IMR-90 (cell line): ENCODE measurements around the gene CLDN4. TPM values are rescaled to one million over a fixed set of nuclear protein-coding genes. Genes with fewer than 3 reads are reported as not detected.
"Not testable (repeated sequence)": the region's sequence is repeated elsewhere in the genome, so short reads cannot be mapped to it uniquely, and the experiment has no call there.

Experiments used
- ATAC-seq: fragments of 200-7000 bp; cut with Tn5 transposase; 2 replicates; pipeline ENCODE4 v1.9.1; 2020; ENCODE audit warnings: low read depth, mild to moderate bottlenecking, moderate library complexity
- BruUV-seq: library from RNA; stranded (reverse); fragments of 400-500 nt; replicated peaks from 2 replicates; lab custom pipeline; 2021; lab: Mats Ljungman, UMichigan
- CTCF ChIA-PET: fragments of 300-600 bp; formaldehyde crosslinking; extraction: SDS; loops from one replicate; lab custom pipeline; 2021; ENCODE audit warnings: antibody characterized with exemption; lab: Yijun Ruan, JAX
- POLR2A ChIA-PET: fragments of 300-600 bp; sonication (Branson Sonifier 250); formaldehyde crosslinking; loops from one replicate; lab custom pipeline; 2022; ENCODE audit warnings: antibody characterized with exemption; ENCODE audit not compliant: unreplicated experiment; lab: Charles Lee
- DNase-seq: peaks from one replicate; pipeline ENCODE4 v3.0.0; 2013
- H2AFZ ChIP-seq: replicated peaks from 2 replicates; pipeline ENCODE3; 2013; ENCODE audit warnings: low read length, mild to moderate bottlenecking; ENCODE audit not compliant: poor library complexity
- H2AK5ac ChIP-seq: 2 replicates; pipeline ENCODE4 v1.6.1; 2013; ENCODE audit warnings: low read depth, low read length, inconsistent platforms
- H2AK9ac ChIP-seq: replicated peaks from 2 replicates; pipeline ENCODE3; 2013; ENCODE audit warnings: mild to moderate bottlenecking, low read depth, low read length, moderate library complexity; ENCODE audit not compliant: poor library complexity
- H2BK120ac ChIP-seq: 2 replicates; pipeline ENCODE4 v1.6.1; 2013; ENCODE audit warnings: low read depth, low read length, inconsistent platforms
- H2BK15ac ChIP-seq: 3 replicates; pipeline ENCODE4 v1.6.1; 2013; ENCODE audit warnings: low read depth, low read length, inconsistent platforms
- H2BK20ac ChIP-seq: 2 replicates; pipeline ENCODE4 v1.6.1; 2013; ENCODE audit warnings: low read depth, mild to moderate bottlenecking, inconsistent platforms, low read length, moderate library complexity
- H2BK5ac ChIP-seq: 2 replicates; pipeline ENCODE4 v1.6.1; 2013; ENCODE audit warnings: mild to moderate bottlenecking, low read depth, low read length, inconsistent platforms; ENCODE audit not compliant: poor library complexity, severe bottlenecking
- H3K14ac ChIP-seq: replicated peaks from 2 replicates; pipeline ENCODE4 v1.6.1; 2013; ENCODE audit warnings: low read depth, low read length, inconsistent platforms
- H3K18ac ChIP-seq: 2 replicates; pipeline ENCODE4 v1.6.1; 2013; ENCODE audit warnings: low read depth, low read length, control low read depth
- H3K23ac ChIP-seq: 2 replicates; pipeline ENCODE4 v1.6.1; 2013; ENCODE audit warnings: low read depth, low read length, inconsistent platforms
- H3K27ac ChIP-seq: 2 replicates; pipeline ENCODE4 v1.5.1; 2013; ENCODE audit warnings: mild to moderate bottlenecking, control low read depth, low read length; ENCODE audit not compliant: insufficient read depth
- H3K27me3 ChIP-seq: 2 replicates; pipeline ENCODE4 v1.6.1; 2013; ENCODE audit warnings: low read length; ENCODE audit not compliant: control insufficient read depth, insufficient read depth
- H3K36me3 ChIP-seq: 2 replicates; pipeline ENCODE4 v1.6.1; 2013; ENCODE audit warnings: low read length, mixed read lengths; ENCODE audit not compliant: control insufficient read depth, insufficient read depth
- H3K4ac ChIP-seq: 2 replicates; pipeline ENCODE4 v1.6.1; 2013; ENCODE audit warnings: low read depth, low read length, inconsistent platforms
- H3K4me1 ChIP-seq: 2 replicates; pipeline ENCODE4 v1.6.1; 2013; ENCODE audit warnings: low read length, mixed read lengths; ENCODE audit not compliant: control insufficient read depth, insufficient read depth
- H3K4me2 ChIP-seq: 2 replicates; pipeline ENCODE4 v1.6.1; 2013; ENCODE audit warnings: low read depth, mild to moderate bottlenecking, control low read depth, low read length, moderate library complexity
- H3K4me3 ChIP-seq: 2 replicates; pipeline ENCODE4 v1.5.1; 2013; ENCODE audit warnings: low read depth, mild to moderate bottlenecking, control low read depth, low read length, moderate library complexity; ENCODE audit not compliant: insufficient read depth
- H3K56ac ChIP-seq: 2 replicates; pipeline ENCODE4 v1.6.1; 2013; ENCODE audit warnings: low read length, inconsistent platforms; ENCODE audit not compliant: insufficient read depth; ENCODE audit errors: extremely low read depth
- H3K79me1 ChIP-seq, 2 experiments: 2 replicates each; pipeline ENCODE4 v1.6.1; 2013; ENCODE audit warnings: low read length in 2 of 2, inconsistent platforms in 1 of 2, low read depth in 1 of 2
- H3K9ac ChIP-seq: 2 replicates; pipeline ENCODE4 v1.6.1; 2013; ENCODE audit warnings: low read depth, low read length, control low read depth
- H3K9me1 ChIP-seq: 2 replicates; pipeline ENCODE4 v1.6.1; 2013; ENCODE audit warnings: low read length, inconsistent platforms; ENCODE audit not compliant: insufficient read depth
- H3K9me3 ChIP-seq: 2 replicates; pipeline ENCODE4 v1.6.1; 2013; ENCODE audit warnings: low read length; ENCODE audit not compliant: control insufficient read depth, insufficient read depth
- H4K20me1 ChIP-seq: 2 replicates; pipeline ENCODE4 v1.6.1; 2013; ENCODE audit warnings: low read length, inconsistent platforms; ENCODE audit not compliant: insufficient read depth
- H4K5ac ChIP-seq: 2 replicates; pipeline ENCODE4 v1.6.1; 2013; ENCODE audit warnings: mild to moderate bottlenecking, low read depth, low read length, control low read depth
- H4K8ac ChIP-seq, 2 experiments: 2 replicates each; pipeline ENCODE4 v1.6.1; 2013; ENCODE audit warnings: low read depth in 2 of 2, low read length in 2 of 2, control low read depth in 1 of 2, inconsistent platforms in 1 of 2
- H4K91ac ChIP-seq: 2 replicates; pipeline ENCODE4 v1.6.1; 2013; ENCODE audit warnings: low read depth, low read length, inconsistent platforms; ENCODE audit not compliant: insufficient read depth
- WGBS, 2 experiments: methylation state at CpG; one replicate each; pipeline versions ENCODE4 v1.1.5 to v1.1.7; 2013; ENCODE audit warnings: missing lambda C conversion rate in 2 of 2; ENCODE audit not compliant: insufficient read length in 1 of 2; ENCODE audit errors: extremely low coverage in 2 of 2; 5-methylcytosine and 5-hydroxymethylcytosine counted together
- dilution Hi-C: fragments of 300-500 bp; cut with HindIII; formaldehyde crosslinking; loops from one replicate; pipeline ENCODE4 v1.14.3; 2018; ENCODE audit warnings: low sequenced_read_pairs; ENCODE audit not compliant: unreplicated experiment
- in situ Hi-C: fragments of 300-500 bp; cut with MboI; formaldehyde crosslinking; loops from 3 replicates; pipeline ENCODE4 v1.14.3; 2019; ENCODE audit warnings: low sequenced_read_pairs, inconsistent platforms, mixed read lengths
- intact Hi-C: fragments of 100-400 bp; cut with micrococcal nuclease; formaldehyde crosslinking; loops from 2 replicates; pipeline ENCODE4 v1.10.0; 2022
- polyA plus RNA-seq, 3 experiments: library from polyadenylated mRNA; depleted of rRNA; stranded (reverse); fragments of >200 nt; gene quantifications; 2 replicates each; pipeline ENCODE4 v1.2.3, GENCODE V29; 2012; ENCODE audit warnings: low replicate concordance in 1 of 3
- total RNA-seq: library from RNA; depleted of rRNA; stranded (reverse); fragments of >200 nt; gene quantifications from 2 replicates; pipeline ENCODE4 v1.2.3, GENCODE V29; 2012

CLDN4 gene
- total and polyA plus RNA-seq, 2 of the 4 experiments (the other 2 are of a cell fraction), result 2.9 to 4.4 TPM

DNA sequence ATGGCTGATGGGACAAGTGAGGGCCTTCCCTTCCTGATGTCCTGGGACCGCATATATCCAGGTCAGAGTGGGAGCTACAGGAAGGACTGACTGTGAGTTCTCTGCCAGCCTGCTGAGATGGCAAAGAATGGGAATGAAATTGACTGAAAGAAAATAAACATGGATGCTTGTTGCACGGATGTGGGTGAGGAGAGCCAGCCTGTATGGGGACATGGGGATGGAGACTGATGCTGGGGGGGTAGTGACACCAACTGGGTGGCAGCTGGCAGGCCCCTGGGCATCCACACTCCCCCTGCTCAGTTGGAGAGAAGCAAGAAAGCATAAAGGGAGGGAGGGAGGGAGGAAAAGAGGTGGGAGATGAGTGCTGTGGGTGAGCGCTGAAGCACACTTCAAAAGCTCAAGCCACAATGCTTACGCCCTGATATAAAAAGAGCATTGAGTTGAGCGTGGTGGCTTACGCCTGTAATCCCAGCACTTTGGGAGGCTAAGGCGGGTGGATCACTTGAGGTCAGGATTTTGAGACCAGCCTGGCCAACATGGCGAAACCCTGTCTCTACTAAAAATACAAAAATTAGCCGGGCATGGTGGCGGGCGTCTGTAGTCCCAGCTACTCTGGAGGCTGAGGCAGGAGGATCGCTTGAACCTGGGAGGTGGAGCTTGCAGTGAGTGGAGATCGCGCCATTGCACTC lies 9.1 kb upstream of the CLDN4 start:
- 100% methylated on average over 2 of the region's 14 CpGs; no CpG with 5 or more reads in 1 of the 2 experiments for WGBS, 2 experiments
- H3K23ac ChIP-seq, H3K79me1 ChIP-seq, BruUV-seq, H3K4me2 ChIP-seq, H3K9ac ChIP-seq, H3K4me1 ChIP-seq, H3K27ac ChIP-seq, H3K27me3 ChIP-seq, in situ Hi-C loops, intact Hi-C loops, H3K56ac ChIP-seq, H3K4me3 ChIP-seq, H4K20me1 ChIP-seq, H3K9me3 ChIP-seq, ATAC-seq, dilution Hi-C loops, DNase-seq, POLR2A ChIA-PET, H3K36me3 ChIP-seq, H3K18ac ChIP-seq: not testable (repeated sequence)
- Histone ChIP-seq H2BK120ac (peak overlapping the region; percentile 93), H3K14ac (peak overlapping the region; percentile 58; the same call in 1 of the 2 replicates), H2AK5ac (peak overlapping the region; percentile 83), H4K8ac (peak overlapping the region; percentile 37 to 75; a peak in 2 of 4 replicates), H2BK5ac (peak overlapping the region; percentile 63), H2BK20ac (peak overlapping the region; percentile 81), H3K9me1 (peaks cover 18% of the 10 kb centered on the region), H2AFZ (peak overlapping the region; percentile 86), H2AK9ac (peak overlapping the region; percentile 92), H4K5ac (peak overlapping the region; percentile 32; the same call in 1 of the 2 replicates), H3K4ac (peak overlapping the region; percentile 63), H2BK15ac (peak overlapping the region; percentile 15; the same call in 2 of the 3 replicates), H4K91ac (peak overlapping the region; percentile 44)
- CTCF ChIA-PET, result interaction anchor here (2.8 kb wide), 1 partner anchor 10 kb away, joined by 10 read pairs; no protein-coding TSS in a partner anchor
